HG03558 (cell line): ENCODE data around the gene FCN1.

Experiments
- ATAC-seq: cut with Tn5 transposase; IDR thresholded peaks from one replicate; pipeline ENCODE4 v1.9.1; 2021; ENCODE audit warnings: moderate number of reproducible peaks; ENCODE audit not compliant: unreplicated experiment; ENCODE audit errors: extremely low read depth

The FCN1 gene

GRCh38 chr9:134895567-134895907, 22.2 kb downstream of the FCN1 start:
- ATAC-seq, result no peak

DNA sequence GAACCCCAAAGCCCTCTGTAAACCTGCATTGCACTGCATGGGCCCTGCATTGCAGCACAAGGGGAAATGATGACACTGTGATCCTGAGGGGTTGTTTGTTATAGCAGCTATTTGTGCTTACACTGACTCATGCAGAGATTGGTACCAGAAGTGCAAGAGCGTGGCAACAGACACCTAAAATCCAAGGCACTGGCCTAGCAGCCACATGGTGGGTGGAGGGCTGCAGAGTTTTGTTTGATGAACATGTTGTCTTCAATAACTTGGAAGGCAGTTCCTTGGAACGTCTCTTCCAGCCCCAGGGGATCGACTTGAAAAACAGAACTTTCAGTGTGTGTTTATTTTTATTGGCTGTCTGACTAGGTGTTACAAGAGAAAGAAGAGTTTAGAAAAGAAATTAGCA, 22.6 kb downstream of the FCN1 start:
- no peak for ATAC-seq

DNA sequence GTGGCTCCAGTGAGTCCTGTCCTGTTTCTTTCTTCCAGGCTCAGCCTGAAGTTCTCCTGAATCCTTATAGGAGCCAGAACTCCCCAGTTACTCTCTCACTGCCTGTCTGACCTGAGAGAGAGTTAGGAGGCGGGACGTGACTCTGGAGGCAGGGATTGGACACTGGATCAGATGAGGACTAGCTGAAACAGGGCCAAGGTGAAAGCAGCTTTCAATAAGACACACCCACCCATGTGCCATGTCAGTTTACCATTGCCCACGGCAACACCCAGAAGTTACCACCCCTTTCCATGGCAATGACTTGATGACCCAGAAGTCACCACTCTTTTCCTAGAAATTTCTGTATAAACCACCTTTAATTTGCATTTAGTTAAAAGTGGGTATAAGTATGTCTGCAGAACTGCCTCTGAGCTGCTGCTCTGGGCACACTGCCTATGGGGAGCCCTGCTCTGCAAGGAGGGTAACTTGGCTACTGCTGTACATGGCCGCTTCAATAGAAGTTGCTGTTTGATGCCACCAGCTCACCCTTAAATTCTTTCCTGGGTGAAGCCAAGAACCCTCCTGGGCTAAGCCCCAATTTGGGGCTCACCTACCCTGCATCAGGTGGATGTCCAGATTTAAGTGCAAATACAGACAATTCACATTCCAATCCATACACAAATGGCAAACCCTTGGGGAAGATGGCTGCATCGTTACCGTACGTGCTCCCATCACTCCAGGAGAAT, 23.4 kb downstream of the FCN1 start:
- ATAC-seq, result no peak

DNA sequence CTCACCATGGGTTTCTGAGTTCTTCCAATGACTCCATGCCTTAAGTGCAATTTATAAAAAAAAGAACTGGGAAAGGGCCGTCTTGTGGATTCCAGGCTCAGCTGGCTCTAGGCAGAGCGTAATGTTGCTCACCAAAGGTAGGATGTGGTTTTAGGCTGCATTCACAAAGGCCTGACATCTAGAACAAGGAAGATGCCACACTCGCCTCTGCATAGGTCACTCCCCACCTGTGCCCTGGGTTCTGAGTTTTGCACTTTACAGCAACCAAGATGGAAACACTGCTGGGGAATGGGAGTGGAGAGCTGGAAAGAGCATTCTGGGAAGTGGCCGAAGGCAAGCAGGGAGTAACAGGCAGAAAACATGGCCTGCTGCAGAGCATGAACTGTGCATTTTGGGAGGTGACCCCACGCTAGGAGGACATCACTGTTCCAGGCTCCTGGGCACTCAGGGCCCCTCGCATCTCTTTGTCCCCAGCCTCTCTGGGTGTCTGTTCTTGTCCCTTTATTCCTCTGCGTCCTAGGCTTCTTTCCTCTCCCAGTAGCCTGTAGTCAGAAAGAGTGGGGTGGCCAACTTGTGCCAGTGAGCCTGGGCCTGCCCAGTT, 24.8 kb downstream of the FCN1 start:
- ATAC-seq, result no peak

DNA sequence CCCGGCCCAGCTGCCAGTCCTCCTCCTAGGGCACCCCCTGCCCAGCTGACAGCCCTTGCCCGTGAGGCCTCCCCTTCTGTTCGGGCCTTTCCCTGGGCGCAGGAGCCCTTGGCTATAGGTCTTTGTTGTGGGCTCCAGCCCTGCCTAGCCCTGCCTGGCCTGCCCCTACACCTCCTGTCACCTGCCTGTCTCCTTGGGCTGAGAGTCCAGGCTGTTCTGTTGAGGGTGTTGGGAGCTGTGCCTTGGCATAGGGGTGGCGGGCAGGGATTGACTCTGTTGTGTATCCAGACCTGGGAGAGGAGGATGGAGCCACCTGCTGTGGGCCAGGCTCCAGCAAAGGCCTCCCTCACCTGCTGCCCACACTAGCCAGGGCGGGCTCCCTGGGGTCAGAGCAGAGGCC, 25.5 kb downstream of the FCN1 start:
- ATAC-seq, result no peak

DNA sequence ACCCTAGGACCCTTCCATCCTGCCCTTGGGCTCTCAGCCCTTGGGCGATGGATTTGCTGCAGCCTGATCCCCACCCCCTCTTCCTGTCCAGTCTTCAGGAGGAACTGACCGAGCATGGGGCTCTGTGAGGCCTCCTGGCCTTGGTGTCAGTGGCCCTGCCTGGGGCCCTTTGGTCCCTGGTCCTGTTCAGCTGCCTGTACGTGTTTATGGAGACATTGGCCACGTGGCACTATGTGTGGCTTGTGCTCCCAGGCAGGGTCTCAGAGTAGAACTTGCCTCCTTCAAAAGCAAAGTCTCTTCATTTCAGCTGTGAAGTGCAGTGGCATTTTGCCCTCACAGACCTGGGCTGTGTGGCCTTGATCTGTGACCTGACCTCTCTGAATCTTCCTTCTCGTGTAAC, 26.0 kb downstream of the FCN1 start:
- no peak for ATAC-seq

- no peak for ATAC-seq
These were observed 26.7 kb downstream of the FCN1 start for GRCh38 chr9:134891053-134891452.

DNA sequence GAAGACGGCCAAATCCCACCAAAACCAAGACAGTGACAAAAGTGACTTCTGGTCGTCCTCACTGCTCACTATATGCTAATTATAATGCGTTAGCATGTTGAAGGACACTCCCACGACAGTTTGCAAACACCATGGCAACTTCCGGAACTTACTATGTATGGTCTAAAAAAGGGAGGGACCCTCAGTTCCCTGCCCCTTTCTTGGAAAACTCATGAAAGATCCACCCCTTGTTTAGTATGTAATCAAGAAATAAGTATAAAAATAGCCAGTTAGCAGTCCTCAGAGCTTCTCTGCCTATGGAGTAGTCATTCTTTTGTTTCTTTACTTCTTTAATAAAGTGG, 27.6 kb downstream of the FCN1 start:
- ATAC-seq, result no peak

- no peak for ATAC-seq
These were observed 28.1 kb downstream of the FCN1 start for GRCh38 chr9:134889386-134890154.

DNA sequence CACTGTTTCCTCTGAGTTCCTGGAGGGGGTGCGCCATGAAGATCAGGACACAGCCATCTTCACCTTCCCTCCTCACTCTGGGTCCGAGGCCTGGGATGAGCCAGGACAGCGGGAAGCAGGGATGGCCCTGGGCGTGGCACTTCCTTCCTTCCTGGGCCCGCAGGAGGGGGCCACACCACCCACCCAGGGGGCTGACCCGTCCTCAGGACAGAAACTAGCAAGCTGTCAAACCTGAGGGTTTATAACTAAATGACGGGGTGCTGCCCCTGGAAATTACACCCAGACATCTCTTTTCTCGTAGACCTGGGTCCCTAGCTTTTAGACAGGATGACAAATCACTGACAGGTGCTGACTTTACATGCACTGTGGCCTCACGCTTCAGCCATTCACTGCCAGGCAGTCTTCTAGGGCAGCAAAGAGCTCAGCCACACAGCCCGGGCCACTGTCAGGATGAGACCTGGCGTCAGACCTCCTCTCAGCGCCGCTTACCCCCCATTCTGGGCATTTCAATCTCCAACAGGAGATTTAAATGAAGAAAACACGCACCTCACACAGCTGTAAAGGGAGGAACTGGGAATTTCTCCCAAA, 29.0 kb downstream of the FCN1 start:
- ATAC-seq, result no peak

GRCh38 chr9:134887686-134888602, 29.8 kb downstream of the FCN1 start:
- ATAC-seq, result no peak

- no peak for ATAC-seq
These were observed 30.5 kb downstream of the FCN1 start for GRCh38 chr9:134887219-134887618.

- no peak for ATAC-seq
These were observed 31.2 kb downstream of the FCN1 start for GRCh38 chr9:134886413-134886913.

- ATAC-seq, result no peak
These were observed 31.9 kb downstream of the FCN1 start for GRCh38 chr9:134885679-134886412.

GRCh38 chr9:134885001-134885678, 32.6 kb downstream of the FCN1 start:
- ATAC-seq, result no peak

DNA sequence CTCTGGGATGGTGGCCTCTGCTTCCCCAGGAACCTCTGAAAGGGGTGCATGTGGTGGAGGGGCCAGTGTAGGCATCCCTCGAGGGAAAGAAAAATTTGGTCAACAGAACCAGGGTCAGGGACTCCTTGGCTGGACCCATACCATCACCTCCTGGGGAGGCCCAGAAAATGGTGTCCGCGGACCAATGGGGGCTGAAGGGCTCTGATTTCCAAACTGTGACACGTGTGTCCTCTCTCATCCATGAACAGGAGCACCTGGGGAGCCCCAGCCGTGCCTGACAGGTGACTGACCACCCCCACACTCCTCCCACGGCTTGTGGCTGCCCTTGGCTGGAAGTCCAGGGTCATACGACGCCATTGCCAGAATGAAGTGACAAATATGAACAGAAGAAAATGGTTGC, 33.2 kb downstream of the FCN1 start:
- ATAC-seq, result no peak

GRCh38 chr9:134883040-134883782, 34.5 kb downstream of the FCN1 start:
- no peak for ATAC-seq

- no peak for ATAC-seq
These were observed 35.4 kb downstream of the FCN1 start for GRCh38 chr9:134882204-134882785.
